Measurements from ENCODE around the gene GALNT11. TPM values are rescaled to one million over a fixed set of nuclear protein-coding genes. Genes with fewer than 3 reads are reported as not detected.

Gene GALNT11
- total RNA-seq, 4 donors from 2014 or later: 19.4 to 42.9 (median 27.2) TPM

GRCh38 chr7:152046531-152046930 is 21.1 kb downstream of the GALNT11 start:
- no peaks in the 10 kb centered on the region for H3K4me1 ChIP-seq

GRCh38 chr7:152048051-152048450 is 22.6 kb downstream of the GALNT11 start:
- no peak for DNase-seq
- Histone ChIP-seq H3K36me3 (no peaks in the 10 kb centered on the region), H3K9me3 (no peaks in the 10 kb centered on the region), H3K4me3 (no peak overlapping the region), H3K4me1 (no peaks in the 10 kb centered on the region), H3K27ac (no peak overlapping the region), H3K27me3 (no peaks in the 10 kb centered on the region)
- no peak for TF ChIP-seq CTCF (IDR thresholded peaks at IDR 0.05)
- TF ChIP-seq POLR2A (IDR thresholded peaks at IDR 0.05): no peak

More at GRCh38 chr7:152046531-152046930, 21.1 kb downstream of the GALNT11 start:
- Histone ChIP-seq H3K27ac (no peak overlapping the region), H3K4me3 (no peak overlapping the region), H3K9me3 (no peaks in the 10 kb centered on the region), H3K27me3 (no peaks in the 10 kb centered on the region), H3K36me3 (no peaks in the 10 kb centered on the region)
- TF ChIP-seq POLR2A (IDR thresholded peaks at IDR 0.05) (no peak), CTCF (IDR thresholded peaks at IDR 0.05) (no peak)
- no peak for DNase-seq

GRCh38 chr7:152050547-152050971 is 25.1 kb downstream of the GALNT11 start:
- Histone ChIP-seq H3K27me3 (no peaks in the 10 kb centered on the region), H3K9me3 (no peaks in the 10 kb centered on the region), H3K27ac (no peak overlapping the region), H3K4me1 (no peaks in the 10 kb centered on the region), H3K36me3 (no peaks in the 10 kb centered on the region), H3K4me3 (no peak overlapping the region)
- DNase-seq: no peak
- TF ChIP-seq CTCF (IDR thresholded peaks at IDR 0.05) (no peak), POLR2A (IDR thresholded peaks at IDR 0.05) (no peak)

- H3K4me1 ChIP-seq: no peaks in the 10 kb centered on the region
- H3K27ac ChIP-seq: no peak overlapping the region
- no peak overlapping the region for H3K4me3 ChIP-seq
- H3K9me3 ChIP-seq: no peaks in the 10 kb centered on the region
- H3K27me3 ChIP-seq: no peaks in the 10 kb centered on the region
- TF ChIP-seq CTCF (IDR thresholded peaks at IDR 0.05) (no peak), POLR2A (IDR thresholded peaks at IDR 0.05) (no peak)
- no peaks in the 10 kb centered on the region for H3K36me3 ChIP-seq
- no peak for DNase-seq
These were observed 26.5 kb downstream of the GALNT11 start for GRCh38 chr7:152051968-152052367.

- TF ChIP-seq CTCF (IDR thresholded peaks at IDR 0.05): no peak
- TF ChIP-seq POLR2A (IDR thresholded peaks at IDR 0.05): no peak
- H3K27me3 ChIP-seq: no peaks in the 10 kb centered on the region
- no peaks in the 10 kb centered on the region for H3K9me3 ChIP-seq
- no peaks in the 10 kb centered on the region for H3K4me1 ChIP-seq
- no peak for DNase-seq
- no peak overlapping the region for H3K4me3 ChIP-seq
- H3K27ac ChIP-seq: no peak overlapping the region
- H3K36me3 ChIP-seq: no peaks in the 10 kb centered on the region
These were observed 27.3 kb downstream of the GALNT11 start for GRCh38 chr7:152052771-152053170.

All from Peyer's patch (tissue), 4 donors.